Measurements from ENCODE around the gene C2CD2. TPM values are rescaled to one million over a fixed set of nuclear protein-coding genes. Genes with fewer than 3 reads are reported as not detected.

C2CD2 gene
- total and polyA plus RNA-seq, 10 of the 15 experiments (the other 5 are each of a cell fraction or from before 2014, with no cell fraction given) = 2.2 to 30.9 (median 9.9) TPM

DNA sequence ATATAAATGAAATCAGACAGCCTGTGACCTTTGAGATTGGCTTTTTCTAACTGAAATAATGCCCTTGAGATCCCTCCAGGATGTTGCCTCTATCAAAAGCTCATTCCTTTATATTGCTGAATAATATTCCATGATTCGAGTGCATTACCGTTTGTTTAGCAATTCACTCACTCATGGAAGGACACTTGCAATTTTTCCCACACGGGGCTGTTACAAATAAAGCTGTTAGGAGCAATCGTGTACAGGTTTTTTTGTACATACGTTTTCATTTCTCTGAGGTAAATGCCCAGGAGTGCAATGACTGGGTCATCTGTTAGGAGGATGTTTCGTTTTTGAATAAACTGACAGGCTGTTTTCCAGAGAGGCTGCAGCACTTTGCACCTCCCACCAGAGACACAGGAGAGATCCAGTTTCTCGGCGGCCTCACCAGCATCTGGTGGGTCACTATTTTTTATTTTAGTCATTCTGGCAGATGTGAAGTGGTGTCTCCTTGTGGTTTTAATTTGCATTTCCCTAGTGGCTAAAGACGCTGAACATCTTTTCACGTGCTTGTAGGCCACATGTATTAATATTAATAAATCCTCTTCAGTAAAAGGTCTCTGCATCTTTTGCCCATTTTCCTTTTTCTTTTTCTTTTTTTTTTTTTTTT, 85.6 kb downstream of the C2CD2 start (continued):
- TF ChIP-seq, protein P1, sequence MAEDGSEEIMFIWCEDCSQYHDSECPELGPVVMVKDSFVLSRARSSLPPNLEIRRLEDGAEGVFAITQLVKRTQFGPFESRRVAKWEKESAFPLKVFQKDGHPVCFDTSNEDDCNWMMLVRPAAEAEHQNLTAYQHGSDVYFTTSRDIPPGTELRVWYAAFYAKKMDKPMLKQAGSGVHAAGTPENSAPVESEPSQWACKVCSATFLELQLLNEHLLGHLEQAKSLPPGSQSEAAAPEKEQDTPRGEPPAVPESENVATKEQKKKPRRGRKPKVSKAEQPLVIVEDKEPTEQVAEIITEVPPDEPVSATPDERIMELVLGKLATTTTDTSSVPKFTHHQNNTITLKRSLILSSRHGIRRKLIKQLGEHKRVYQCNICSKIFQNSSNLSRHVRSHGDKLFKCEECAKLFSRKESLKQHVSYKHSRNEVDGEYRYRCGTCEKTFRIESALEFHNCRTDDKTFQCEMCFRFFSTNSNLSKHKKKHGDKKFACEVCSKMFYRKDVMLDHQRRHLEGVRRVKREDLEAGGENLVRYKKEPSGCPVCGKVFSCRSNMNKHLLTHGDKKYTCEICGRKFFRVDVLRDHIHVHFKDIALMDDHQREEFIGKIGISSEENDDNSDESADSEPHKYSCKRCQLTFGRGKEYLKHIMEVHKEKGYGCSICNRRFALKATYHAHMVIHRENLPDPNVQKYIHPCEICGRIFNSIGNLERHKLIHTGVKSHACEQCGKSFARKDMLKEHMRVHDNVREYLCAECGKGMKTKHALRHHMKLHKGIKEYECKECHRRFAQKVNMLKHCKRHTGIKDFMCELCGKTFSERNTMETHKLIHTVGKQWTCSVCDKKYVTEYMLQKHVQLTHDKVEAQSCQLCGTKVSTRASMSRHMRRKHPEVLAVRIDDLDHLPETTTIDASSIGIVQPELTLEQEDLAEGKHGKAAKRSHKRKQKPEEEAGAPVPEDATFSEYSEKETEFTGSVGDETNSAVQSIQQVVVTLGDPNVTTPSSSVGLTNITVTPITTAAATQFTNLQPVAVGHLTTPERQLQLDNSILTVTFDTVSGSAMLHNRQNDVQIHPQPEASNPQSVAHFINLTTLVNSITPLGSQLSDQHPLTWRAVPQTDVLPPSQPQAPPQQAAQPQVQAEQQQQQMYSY (CRISPR knock-in tag; IDR thresholded peaks at IDR 0.05) = no peak
- TF ChIP-seq CREB1 (IDR thresholded peaks at IDR 0.05; ENCODE audit: low read depth) (no peak), SIN3A (IDR thresholded peaks at IDR 0.05; ENCODE audit: low read depth, low read length) (no peak), SIX5 (IDR thresholded peaks at IDR 0.05; ENCODE audit: low read depth, low read length, severe bottlenecking) (no peak), CREM (IDR thresholded peaks at IDR 0.05; ENCODE audit: low read depth) (no peak)
- TF ChIP-seq, protein P2, sequence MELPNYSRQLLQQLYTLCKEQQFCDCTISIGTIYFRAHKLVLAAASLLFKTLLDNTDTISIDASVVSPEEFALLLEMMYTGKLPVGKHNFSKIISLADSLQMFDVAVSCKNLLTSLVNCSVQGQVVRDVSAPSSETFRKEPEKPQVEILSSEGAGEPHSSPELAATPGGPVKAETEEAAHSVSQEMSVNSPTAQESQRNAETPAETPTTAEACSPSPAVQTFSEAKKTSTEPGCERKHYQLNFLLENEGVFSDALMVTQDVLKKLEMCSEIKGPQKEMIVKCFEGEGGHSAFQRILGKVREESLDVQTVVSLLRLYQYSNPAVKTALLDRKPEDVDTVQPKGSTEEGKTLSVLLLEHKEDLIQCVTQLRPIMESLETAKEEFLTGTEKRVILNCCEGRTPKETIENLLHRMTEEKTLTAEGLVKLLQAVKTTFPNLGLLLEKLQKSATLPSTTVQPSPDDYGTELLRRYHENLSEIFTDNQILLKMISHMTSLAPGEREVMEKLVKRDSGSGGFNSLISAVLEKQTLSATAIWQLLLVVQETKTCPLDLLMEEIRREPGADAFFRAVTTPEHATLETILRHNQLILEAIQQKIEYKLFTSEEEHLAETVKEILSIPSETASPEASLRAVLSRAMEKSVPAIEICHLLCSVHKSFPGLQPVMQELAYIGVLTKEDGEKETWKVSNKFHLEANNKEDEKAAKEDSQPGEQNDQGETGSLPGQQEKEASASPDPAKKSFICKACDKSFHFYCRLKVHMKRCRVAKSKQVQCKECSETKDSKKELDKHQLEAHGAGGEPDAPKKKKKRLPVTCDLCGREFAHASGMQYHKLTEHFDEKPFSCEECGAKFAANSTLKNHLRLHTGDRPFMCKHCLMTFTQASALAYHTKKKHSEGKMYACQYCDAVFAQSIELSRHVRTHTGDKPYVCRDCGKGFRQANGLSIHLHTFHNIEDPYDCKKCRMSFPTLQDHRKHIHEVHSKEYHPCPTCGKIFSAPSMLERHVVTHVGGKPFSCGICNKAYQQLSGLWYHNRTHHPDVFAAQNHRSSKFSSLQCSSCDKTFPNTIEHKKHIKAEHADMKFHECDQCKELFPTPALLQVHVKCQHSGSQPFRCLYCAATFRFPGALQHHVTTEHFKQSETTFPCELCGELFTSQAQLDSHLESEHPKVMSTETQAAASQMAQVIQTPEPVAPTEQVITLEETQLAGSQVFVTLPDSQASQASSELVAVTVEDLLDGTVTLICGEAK (IDR thresholded peaks at IDR 0.05; ENCODE audit: borderline replicate concordance) = peak; percentile 71; the same call in 1 of the 2 replicates

All from GM12878 (cell line).